SK-N-SH (cell line): ENCODE data around the gene TMEM50B. TPM values are rescaled to one million over a fixed set of nuclear protein-coding genes. Genes with fewer than 3 reads are reported as not detected.

Experiments
- CTCF ChIA-PET: fragments of 300-600, 350-600 bp; formaldehyde crosslinking; extraction: SDS; loops from one replicate; lab custom pipeline; 2021; lab: Yijun Ruan, JAX
- POLR2A ChIA-PET: fragments of 350-600 bp; sonication (Branson Sonifier 250); formaldehyde crosslinking; extraction: SDS; loops from one replicate; lab custom pipeline; 2020; ENCODE audit warnings: antibody characterized with exemption, inconsistent platforms; lab: Yijun Ruan, JAX
- DNase-seq: peaks from one replicate; pipeline ENCODE4 v3.0.0; 2012
- H2AFZ ChIP-seq: fragments of 200-600 bp; sonication (generic); 2 replicates; pipeline ENCODE4 v1.8.1; 2016; ENCODE audit warnings: antibody characterized with exemption, mild to moderate bottlenecking, low read depth
- H3F3A ChIP-seq: fragments of 200-600 bp; sonication (generic); replicated peaks from 2 replicates; pipeline ENCODE3; 2016; ENCODE audit warnings: antibody characterized with exemption, mild to moderate bottlenecking; ENCODE audit not compliant: insufficient read depth
- H3K27ac ChIP-seq, 2 experiments: fragments of 200-500 bp in 1 of 2; fragments of 200-600 bp in 1 of 2; sonication (Bioruptor generic) in 1 of 2; sonication (generic), shearing (Covaris generic) in 1 of 2; 2 replicates each; pipeline versions ENCODE4 v1.5.1 to v1.6.1; 2014 to 2016; ENCODE audit warnings: low read depth in 2 of 2, inconsistent platforms in 1 of 2, low read length in 1 of 2, mild to moderate bottlenecking in 1 of 2, mixed read lengths in 1 of 2
- H3K27me3 ChIP-seq: fragments of 200-600 bp; sonication (generic), shearing (Covaris generic); 2 replicates; pipeline ENCODE4 v1.6.1; 2016; ENCODE audit warnings: mixed run types; ENCODE audit not compliant: insufficient read depth
- H3K36me3 ChIP-seq, 2 experiments: fragments of 200-500 bp in 1 of 2; fragments of 200-600 bp in 1 of 2; sonication (Bioruptor generic) in 1 of 2; sonication (generic) in 1 of 2; replicated peaks in 1 of 2; 2 replicates each; pipeline versions ENCODE3 to v1.5.1; 2014 to 2016; ENCODE audit warnings: low read length in 1 of 2, mild to moderate bottlenecking in 1 of 2; ENCODE audit not compliant: insufficient read depth in 2 of 2, control insufficient read depth in 1 of 2
- H3K4me1 ChIP-seq, 2 experiments: fragments of 200-500 bp in 1 of 2; fragments of 200-600 bp in 1 of 2; sonication (Bioruptor generic) in 1 of 2; sonication (generic), shearing (Covaris generic) in 1 of 2; 2 replicates each; pipeline versions ENCODE4 v1.5.1 to v1.6.1; 2014 to 2016; ENCODE audit warnings: low read depth in 1 of 2, low read length in 1 of 2, mixed run types in 1 of 2; ENCODE audit not compliant: insufficient read depth in 2 of 2, control insufficient read depth in 1 of 2
- H3K4me2 ChIP-seq: fragments of 200-600 bp; sonication (generic), shearing (Covaris generic); 2 replicates; pipeline ENCODE4 v1.6.1; 2017; ENCODE audit warnings: mixed run types
- H3K4me3 ChIP-seq, 2 experiments: fragments of 200-500 bp in 1 of 2; fragments of 200-600 bp in 1 of 2; sonication (Bioruptor generic) in 1 of 2; sonication (generic), shearing (Covaris generic) in 1 of 2; 2 replicates each; pipeline versions ENCODE4 v1.5.1 to v1.8.1; 2014 to 2016; ENCODE audit warnings: low read depth in 2 of 2, inconsistent platforms in 1 of 2, low read length in 1 of 2, mild to moderate bottlenecking in 1 of 2, mixed read lengths in 1 of 2, moderate library complexity in 1 of 2
- H3K79me2 ChIP-seq: fragments of 200-600 bp; sonication (generic); 2 replicates; pipeline ENCODE4 v1.8.1; 2017; ENCODE audit warnings: mild to moderate bottlenecking; ENCODE audit not compliant: insufficient read depth
- H3K9ac ChIP-seq: fragments of 200-600 bp; sonication (generic); 2 replicates; pipeline ENCODE4 v1.6.1; 2017; ENCODE audit warnings: mixed run types
- H3K9me2 ChIP-seq: fragments of 200-600 bp; sonication (generic); 2 replicates; pipeline ENCODE4 v1.6.1; 2017; ENCODE audit warnings: mixed run types
- H3K9me3 ChIP-seq: fragments of 200-600 bp; sonication (generic); 2 replicates; pipeline ENCODE4 v1.6.1; 2017; ENCODE audit warnings: mixed run types, mild to moderate bottlenecking, moderate library complexity
- H4K20me1 ChIP-seq: fragments of 200-600 bp; sonication (generic); 2 replicates; pipeline ENCODE4 v1.6.1; 2017; ENCODE audit warnings: mild to moderate bottlenecking, mixed run types; ENCODE audit not compliant: insufficient read depth
- CHD2 ChIP-seq: fragments of 150-350 bp; IDR thresholded peaks from 2 replicates; pipeline ENCODE4 v1.6.1; 2018; ENCODE audit warnings: low read length; ENCODE audit not compliant: partially characterized antibody
- CTCF ChIP-seq: fragments of 200-600 bp; sonication (generic); IDR thresholded peaks from 2 replicates; pipeline ENCODE4 v1.6.1; 2017; ENCODE audit warnings: antibody characterized with exemption, mild to moderate bottlenecking, moderate library complexity
- FOXJ3 ChIP-seq: sonication (generic); formaldehyde crosslinking; IDR thresholded peaks from 2 replicates; pipeline ENCODE4 v1.5.1; 2020; ENCODE audit warnings: mild to moderate bottlenecking, missing genetic modification reagents
- GATA2 ChIP-seq: sonication (generic); formaldehyde crosslinking; IDR thresholded peaks from 2 replicates; pipeline ENCODE4 v1.5.0; 2020; ENCODE audit warnings: mild to moderate bottlenecking, missing genetic modification reagents
- NRF1 ChIP-seq: IDR thresholded peaks from 2 replicates; pipeline ENCODE4 v1.6.1; 2012; ENCODE audit warnings: low read depth, mild to moderate bottlenecking, low read length
- POLR2AphosphoS5 ChIP-seq: IDR thresholded peaks from 2 replicates; pipeline ENCODE4 v1.6.1; 2012; ENCODE audit warnings: low read depth, low read length
- RAD21 ChIP-seq: IDR thresholded peaks from 2 replicates; pipeline ENCODE4 v1.6.1; 2012; ENCODE audit warnings: mild to moderate bottlenecking, low read length
- REST ChIP-seq: IDR thresholded peaks from 2 replicates; pipeline ENCODE4 v1.6.1; 2012; ENCODE audit warnings: mild to moderate bottlenecking, low read depth, low read length, moderate library complexity
- RFX5 ChIP-seq: IDR thresholded peaks from 2 replicates; pipeline ENCODE4 v1.6.1; 2012; ENCODE audit warnings: mild to moderate bottlenecking, improper control_type of control experiment, low read length
- TAF1 ChIP-seq: IDR thresholded peaks from 2 replicates; pipeline ENCODE4 v1.6.1; 2012; ENCODE audit warnings: low read depth, mild to moderate bottlenecking, low read length, moderate library complexity, borderline replicate concordance
- TCF12 ChIP-seq: IDR thresholded peaks from 2 replicates; pipeline ENCODE4 v1.4.0; 2012
- TEAD4 ChIP-seq: IDR thresholded peaks from 2 replicates; pipeline ENCODE4 v1.4.0; 2012; ENCODE audit warnings: mild to moderate bottlenecking, borderline replicate concordance; ENCODE audit not compliant: insufficient read depth
- USF2 ChIP-seq: fragments of 150-350 bp; IDR thresholded peaks from 2 replicates; pipeline ENCODE4 v1.6.1; 2017; ENCODE audit warnings: antibody characterized with exemption, low read length, low read depth, borderline replicate concordance
- WGBS: methylation state at CpG from one replicate; pipeline ENCODE4 v1.1.6; 2017; ENCODE audit warnings: low lambda C conversion rate; 5-methylcytosine and 5-hydroxymethylcytosine counted together
- polyA plus RNA-seq, 3 experiments: library from polyadenylated mRNA; depleted of rRNA; stranded (reverse); fragments of >200 nt; gene quantifications; 2 replicates each; pipeline ENCODE4 v1.2.3, GENCODE V29; 2012

The TMEM50B gene
- polyA plus RNA-seq, 1 of the 3 experiments (the other 2 are of a cell fraction), result 27.3 TPM

GRCh38 chr21:33444499-33444898, 35.3 kb downstream of the TMEM50B start:
- H3K4me3 ChIP-seq, result no peak overlapping the region
- H3K9me2 ChIP-seq, result no peaks in the 10 kb centered on the region
- POLR2A ChIA-PET, result interaction anchor here (0.6 kb wide), 1 partner anchor 40 kb away, joined by 7 read pairs; no protein-coding TSS in a partner anchor
- no peaks in the 10 kb centered on the region for H3F3A ChIP-seq
- no peak overlapping the region for H3K9ac ChIP-seq
- no peak overlapping the region for H3K4me2 ChIP-seq
- no peak for DNase-seq
- no peaks in the 10 kb centered on the region for H3K27me3 ChIP-seq
- no peaks in the 10 kb centered on the region for H3K9me3 ChIP-seq
- no peak overlapping the region for H3K27ac ChIP-seq
- no peak for TF ChIP-seq USF2
- no peak for TF ChIP-seq TEAD4
- no peak for TF ChIP-seq FOXJ3 (CRISPR knock-in tag)
- no peak for TF ChIP-seq POLR2AphosphoS5
- no peak for TF ChIP-seq TCF12
- no peak for TF ChIP-seq CTCF
- no peak for TF ChIP-seq RFX5
- TF ChIP-seq NRF1, result no peak
- no peak for TF ChIP-seq REST
- H4K20me1 ChIP-seq, result no peaks in the 10 kb centered on the region
- H3K36me3 ChIP-seq, result peaks cover 0 to 15% of the 10 kb centered on the region in 2 experiments
- CTCF ChIA-PET, result interaction anchor here (0.6 to 3.8 kb wide), 29 partner anchors 9 to 479 kb away, joined by 3 to 32 read pairs (median 4); partner anchors contain the start of genes IFNAR1 and TMEM50B
- H3K79me2 ChIP-seq, result no peaks in the 10 kb centered on the region
- 71% methylated on average over 2 of the region's 2 CpGs for WGBS
- no peak overlapping the region for H2AFZ ChIP-seq
- H3K4me1 ChIP-seq, result no peaks in the 10 kb centered on the region; a peak in 1 of 4 replicates

- Histone ChIP-seq H3K4me2 (no peak overlapping the region), H3K4me3 (no peak overlapping the region), H3F3A (no peaks in the 10 kb centered on the region), H3K27ac (0 out of 4 replicates have a peak overlapping the region, but pooled peaks of 1 of the 2 experiments have one; percentile 8), H3K79me2 (no peaks in the 10 kb centered on the region), H4K20me1 (no peaks in the 10 kb centered on the region), H3K36me3 (peaks cover 0 to 16% of the 10 kb centered on the region in 2 experiments), H2AFZ (no peak overlapping the region), H3K9ac (no peak overlapping the region), H3K4me1 (no peaks in the 10 kb centered on the region; a peak in 1 of 4 replicates), H3K27me3 (no peaks in the 10 kb centered on the region), H3K9me3 (no peaks in the 10 kb centered on the region), H3K9me2 (no peaks in the 10 kb centered on the region)
- DNase-seq, result no peak
- ChIA-PET POLR2A (no interaction called here), CTCF (interaction anchor here (1.2 kb wide), 1 partner anchor 82 kb away, joined by 3 read pairs; no protein-coding TSS in a partner anchor)
- WGBS, result 80% methylated on average over 5 of the region's 5 CpGs
- TF ChIP-seq CTCF (no peak), TEAD4 (no peak), CHD2 (no peak), GATA2 (CRISPR knock-in tag) (no peak), RFX5 (no peak), TAF1 (no peak), RAD21 (no peak)
Measured at GRCh38 chr21:33443194-33443593, 36.6 kb downstream of the TMEM50B start.
